Ramos (cell line): ENCODE measurements around the gene CYGB.

Experiments used
- in situ Hi-C: fragments of 300-500 bp; cut with MboI; formaldehyde crosslinking; loops from one replicate; pipeline ENCODE4 v1.14.3; 2022; ENCODE audit warnings: low sequenced_read_pairs; ENCODE audit not compliant: unreplicated experiment

Gene CYGB

DNA sequence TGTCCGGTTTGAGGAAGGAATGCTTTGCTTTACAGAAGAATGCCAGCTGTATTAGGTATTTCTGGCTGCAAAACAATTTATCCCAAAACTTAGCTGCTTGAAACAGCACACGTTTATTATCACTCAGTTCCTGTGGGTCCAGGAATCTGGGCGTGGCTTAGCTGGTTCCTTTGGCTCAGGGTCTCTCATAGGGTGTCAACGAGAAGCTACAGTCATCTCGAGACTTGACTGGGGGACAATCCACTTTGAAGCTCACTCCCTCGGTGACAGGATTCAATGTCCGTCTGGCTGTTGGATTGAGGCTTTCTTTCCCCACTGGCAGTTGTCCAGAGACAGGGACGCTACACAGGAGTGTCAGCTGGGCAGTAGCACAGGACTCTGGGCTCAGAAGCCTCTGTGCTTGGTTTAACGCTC, 26.7 kb downstream of the CYGB start:
- in situ Hi-C loops, result loop anchor here (5.0 kb wide), 1 partner anchor 209 kb away; no protein-coding TSS in a partner anchor

- in situ Hi-C loops, result loop anchor here (5.0 kb wide), 1 partner anchor 36 kb away; no protein-coding TSS in a partner anchor
Observed at GRCh38 chr17:76508472-76509063, 28.9 kb downstream of the CYGB start.

- in situ Hi-C loops, result loop anchor here (5.0 kb wide), 1 partner anchor 34 kb away; no protein-coding TSS in a partner anchor
Observed at GRCh38 chr17:76506408-76507345, 30.8 kb downstream of the CYGB start.

DNA sequence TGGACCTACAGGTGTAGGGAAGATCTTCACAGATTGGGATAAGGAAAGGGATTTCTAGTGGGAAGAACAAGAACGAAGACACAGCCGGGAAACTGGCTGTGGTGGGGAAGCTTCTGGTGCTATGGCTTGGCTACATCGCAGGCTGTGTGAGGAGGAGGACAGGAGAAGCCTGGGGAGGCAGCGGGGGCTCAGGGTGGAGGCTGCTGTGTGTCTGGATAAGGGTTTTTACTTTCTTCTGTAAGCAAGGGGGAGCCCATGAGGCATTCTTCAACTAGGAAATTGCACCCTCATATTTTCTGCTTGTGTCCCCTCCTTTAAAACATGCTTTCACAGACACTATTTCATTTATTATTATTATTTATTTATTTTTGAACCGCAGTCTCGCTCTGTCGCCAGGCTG, 33.4 kb downstream of the CYGB start:
- in situ Hi-C loops, result no loop called here

DNA sequence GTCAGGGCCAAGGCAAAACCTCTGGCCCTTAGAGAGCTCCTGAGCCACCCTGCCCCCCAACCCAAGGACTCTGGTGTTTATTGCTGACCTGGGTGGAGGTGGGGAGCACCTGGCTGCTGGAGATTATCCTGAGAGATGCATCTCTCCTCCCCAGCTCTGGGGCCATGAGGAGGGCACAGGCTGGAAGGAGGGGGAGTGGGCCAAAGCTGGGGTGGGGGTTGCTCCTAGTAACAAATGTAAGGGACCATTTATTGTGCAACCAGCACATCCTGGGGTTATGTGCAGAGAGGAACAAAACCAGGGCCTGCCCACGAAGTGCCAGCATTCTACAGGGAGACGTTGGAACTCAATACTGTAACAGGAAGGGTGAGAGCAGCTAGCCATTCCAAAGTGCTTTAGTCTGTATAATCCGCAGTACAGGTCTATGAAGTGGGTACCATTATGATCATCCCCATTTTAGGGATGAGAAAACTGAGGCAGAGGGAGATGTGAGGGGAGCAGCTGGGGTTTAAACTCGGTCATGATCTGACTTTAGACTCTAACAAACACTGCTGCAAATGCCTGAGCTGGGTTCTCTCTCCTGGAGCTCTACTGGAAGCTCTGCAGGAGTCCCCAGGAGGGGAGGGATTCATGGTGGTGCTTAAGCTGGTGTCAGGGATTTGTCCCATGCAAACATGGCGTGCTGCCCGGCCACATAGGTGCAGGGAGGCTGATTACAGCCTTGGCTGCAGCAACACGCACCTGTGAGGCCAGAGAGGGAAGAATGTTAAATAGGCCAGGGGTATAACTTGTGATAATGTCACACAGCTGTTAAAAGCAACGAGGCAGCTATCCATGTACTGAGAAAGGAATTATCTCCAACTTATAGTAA, 34.9 kb downstream of the CYGB start:
- in situ Hi-C loops, result no loop called here

GRCh38 chr17:76501827-76502307, 35.6 kb downstream of the CYGB start:
- in situ Hi-C loops, result no loop called here

GRCh38 chr17:76501018-76501826, 36.3 kb downstream of the CYGB start, which contains the start of gene RHBDF2:
RHBDF2 (minus strand) TSS chr17:76501423; CDS start chr17:76481524, 19,899 bp downstream.
- in situ Hi-C loops, result no loop called here

DNA sequence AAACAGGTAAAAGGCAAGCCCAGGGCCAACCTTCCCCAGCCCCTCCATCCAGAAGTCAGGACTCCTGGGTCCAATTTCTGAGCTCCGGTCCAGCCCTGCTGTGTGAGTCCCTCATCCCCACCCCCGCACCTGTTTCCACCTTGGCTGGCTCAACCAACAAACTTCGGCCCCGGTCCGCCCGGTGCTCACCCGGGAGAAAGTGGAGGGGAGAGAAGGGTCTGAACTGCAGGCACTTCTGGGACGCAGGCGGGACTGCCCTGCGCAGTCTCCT, 36.8 kb downstream of the CYGB start:
- in situ Hi-C loops, result no loop called here

- in situ Hi-C loops, result no loop called here
Observed at GRCh38 chr17:76500074-76500746, 37.3 kb downstream of the CYGB start.

GRCh38 chr17:76499267-76499667, 38.2 kb downstream of the CYGB start:
- in situ Hi-C loops, result loop anchor here (25.0 kb wide), 1 partner anchor 963 kb away; no protein-coding TSS in a partner anchor

DNA sequence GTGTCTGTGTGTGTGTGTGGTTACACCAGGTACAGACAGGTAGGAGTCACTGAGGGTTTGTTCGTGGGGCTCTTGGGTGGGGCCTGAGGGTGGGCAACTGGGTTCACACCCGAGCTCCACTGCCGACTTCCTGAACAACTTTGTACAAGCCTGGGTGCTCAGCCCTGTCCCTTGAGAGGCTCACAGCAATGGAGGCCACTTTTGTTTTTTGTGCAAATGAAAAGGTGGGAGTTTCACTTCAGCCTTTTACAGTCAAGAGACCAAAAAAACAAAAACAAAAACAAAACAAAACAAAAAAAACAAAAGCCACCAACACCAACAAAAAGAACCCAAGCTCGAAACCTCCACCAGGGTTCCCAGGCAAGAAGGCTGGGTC, 38.6 kb downstream of the CYGB start:
- in situ Hi-C loops, result loop anchor here (25.0 kb wide), 1 partner anchor 963 kb away; no protein-coding TSS in a partner anchor

GRCh38 chr17:76497979-76498875, 39.3 kb downstream of the CYGB start:
- in situ Hi-C loops, result loop anchor here (25.0 kb wide), 1 partner anchor 964 kb away; no protein-coding TSS in a partner anchor

DNA sequence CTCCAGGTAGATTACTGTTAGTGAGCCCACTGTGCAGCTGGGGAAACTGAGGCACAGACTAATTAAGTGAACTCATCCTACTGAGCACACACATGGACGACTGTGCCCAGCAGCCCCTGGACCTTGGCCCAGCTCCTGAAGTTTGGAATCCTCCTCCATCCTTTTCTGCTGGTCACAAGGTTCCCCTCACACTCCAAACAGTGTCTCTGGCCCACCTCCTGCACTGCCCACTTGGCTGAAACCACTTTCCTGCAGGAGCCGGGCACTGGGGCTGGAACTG, 39.9 kb downstream of the CYGB start:
- in situ Hi-C loops, result loop anchor here (25.0 kb wide), 1 partner anchor 965 kb away; no protein-coding TSS in a partner anchor

DNA sequence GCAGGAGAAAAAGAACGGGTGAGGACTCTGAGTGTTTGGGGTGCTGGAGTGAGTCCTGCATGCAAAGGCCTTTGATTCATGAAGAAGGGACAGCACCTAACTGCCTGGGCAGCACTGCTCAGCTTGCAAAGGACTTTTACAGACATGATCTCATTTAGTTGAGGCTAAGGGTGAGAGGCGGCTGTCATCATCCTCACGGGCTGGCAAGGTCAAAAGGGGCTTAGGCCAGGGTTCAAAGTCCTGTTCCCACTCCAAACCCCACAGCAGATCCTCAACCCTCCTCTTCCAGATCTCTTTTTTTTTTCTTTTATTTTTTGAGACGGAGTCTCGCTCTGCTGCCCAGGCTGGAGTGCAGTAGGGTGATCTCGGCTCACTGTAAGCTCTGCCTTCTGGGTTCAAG, 41.0 kb downstream of the CYGB start:
- in situ Hi-C loops, result loop anchor here (25.0 kb wide), 1 partner anchor 966 kb away; no protein-coding TSS in a partner anchor

- in situ Hi-C loops, result loop anchor here (25.0 kb wide), 1 partner anchor 966 kb away; no protein-coding TSS in a partner anchor
Observed at GRCh38 chr17:76495663-76496400, 41.7 kb downstream of the CYGB start.

DNA sequence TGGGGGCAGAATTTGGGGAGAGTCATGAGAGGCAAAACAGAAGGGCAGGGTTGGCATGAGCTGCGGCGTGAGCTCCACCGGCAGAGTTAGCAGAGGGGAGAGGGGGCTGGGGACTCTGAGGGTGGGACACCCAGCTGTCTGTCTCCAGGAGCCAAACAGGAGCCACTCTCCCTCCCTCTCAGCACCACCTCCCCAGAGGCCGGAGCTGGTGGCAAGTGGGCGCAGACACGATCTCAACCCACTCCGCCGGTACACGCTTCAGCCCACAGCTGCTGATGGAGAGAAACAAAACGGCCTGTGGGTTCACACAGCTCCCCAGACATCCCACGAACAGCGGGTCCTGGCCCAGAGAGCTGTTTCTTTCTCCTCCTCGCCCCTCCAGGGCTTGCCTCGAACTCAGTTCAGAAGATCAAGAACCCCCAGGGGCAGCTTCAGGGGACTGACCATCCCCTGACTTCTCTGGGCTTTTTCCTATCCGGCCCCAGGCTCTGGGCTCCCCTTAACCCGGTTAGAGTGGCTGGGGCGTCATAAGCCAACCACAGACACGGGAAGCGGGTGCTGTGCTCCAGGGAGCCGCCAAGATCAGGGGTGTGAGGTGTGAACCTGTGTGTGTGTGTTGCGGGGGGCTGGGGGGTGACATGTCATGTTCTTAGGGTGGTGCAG, 43.9 kb downstream of the CYGB start:
- in situ Hi-C loops, result loop anchor here (25.0 kb wide), 1 partner anchor 969 kb away; no protein-coding TSS in a partner anchor
